K562 (cell line): ENCODE results near the gene LLPH. TPM values are rescaled to one million over a fixed set of nuclear protein-coding genes. Genes with fewer than 3 reads are reported as not detected.
A peak's percentile ranks its signal among the peaks of the same experiment; 100 is the strongest.

Experiments used
- ASH1L ChIP-seq: fragments of 450-650 bp; IDR thresholded peaks from 2 replicates; pipeline ENCODE4 v1.6.1; 2018; ENCODE audit warnings: borderline replicate concordance, mild to moderate bottlenecking, low read depth; ENCODE audit not compliant: partially characterized antibody
- CBFA2T2 ChIP-seq: fragments of 450-650 bp; conservative IDR thresholded peaks from 2 replicates; pipeline ENCODE4 v1.6.1; 2017; ENCODE audit warnings: mild to moderate bottlenecking
- PTRF ChIP-seq: fragments of 450-650 bp; IDR thresholded peaks from 2 replicates; pipeline ENCODE4 v1.6.1; 2016; ENCODE audit warnings: mild to moderate bottlenecking, missing genetic modification characterization, missing compliant biosample characterization
- TBP ChIP-seq: optimal IDR thresholded peaks from 2 replicates; pipeline ENCODE3; 2011; ENCODE audit warnings: low read depth, low read length, improper control_type of control experiment
- TCF3 ChIP-seq: sonication (generic); formaldehyde crosslinking; IDR thresholded peaks from 2 replicates; pipeline ENCODE4 v1.4.0; 2020; ENCODE audit warnings: mild to moderate bottlenecking, missing genetic modification reagents
- TEAD2 ChIP-seq: fragments of 450-650 bp; IDR thresholded peaks from 2 replicates; pipeline ENCODE4 v1.6.1; 2016; ENCODE audit warnings: missing genetic modification characterization, control low read depth, missing compliant biosample characterization
- USF2 ChIP-seq: sonication (generic); formaldehyde crosslinking; IDR thresholded peaks from 2 replicates; pipeline ENCODE4 v1.5.0; 2020; ENCODE audit warnings: missing genetic modification reagents
- YBX1 ChIP-seq: fragments of 450-650 bp; IDR thresholded peaks from 2 replicates; pipeline ENCODE4 v1.7.1; 2016; ENCODE audit warnings: mild to moderate bottlenecking
- ZNF3 ChIP-seq: fragments of 250-450 bp; sonication (Bioruptor Pico); IDR thresholded peaks from 2 replicates; pipeline ENCODE4 v1.5.0; 2021; ENCODE audit warnings: mild to moderate bottlenecking, moderate library complexity
- ZNF695 ChIP-seq: fragments of 450-650 bp; formaldehyde crosslinking; IDR thresholded peaks from 2 replicates; pipeline ENCODE4 v1.4.0; 2020; ENCODE audit warnings: mild to moderate bottlenecking, moderate library complexity
- polyA plus RNA-seq, 8 experiments: library from polyadenylated mRNA; depleted of rRNA in 4 of 8; stranded (reverse) in 5 of 8; unstranded in 3 of 8; fragments of >200 nt; fragmentation: Nextera tagmentation in 2 of 8; fragmentation: Illumina TruSeq in 1 of 8; extraction: Ambion mirVana in 2 of 8; extraction: Trizol in 1 of 8; gene quantifications; 2 replicates each; pipeline versions ENCODE4 v1.2.1 to v1.2.3, GENCODE V29; 2011 to 2014; ENCODE audit warnings: inconsistent platforms in 1 of 8, missing spikeins in 1 of 8
- total RNA-seq, 7 experiments: library from RNA; depleted of rRNA in 6 of 7; stranded (reverse); fragments of >200 nt in 6 of 7; fragmentation: Illumina TruSeq in 2 of 7; extraction: Trizol in 2 of 7; gene quantifications; 2 replicates each; pipeline versions ENCODE4 v1.2.1 to v1.2.3, GENCODE V29; 2011 to 2021; ENCODE audit warnings: low replicate concordance in 1 of 7
- TF ChIP-seq, protein P1 (sequence below): sonication (generic); formaldehyde crosslinking; IDR thresholded peaks from 2 replicates; pipeline ENCODE4 v1.8.0; 2022; ENCODE audit warnings: missing genetic modification reagents, mild to moderate bottlenecking, borderline replicate concordance
- TF ChIP-seq, protein P2 (sequence below): fragments of 450-650 bp; formaldehyde crosslinking; IDR thresholded peaks from 2 replicates; pipeline ENCODE4 v1.4.0; 2022; ENCODE audit warnings: missing genetic modification characterization
- TF ChIP-seq, protein P3 (sequence below): fragments of 200-600 bp; sonication (generic); IDR thresholded peaks from one replicate; pipeline ENCODE4 v1.6.1; 2012; ENCODE audit warnings: mild to moderate bottlenecking, low read depth, low read length, inconsistent platforms

The LLPH gene
- total and polyA plus RNA-seq, 9 of the 15 experiments (the other 6 are each of a cell fraction or from before 2014, with no cell fraction given) = 19.1 to 87.3 (median 59.6) TPM

DNA sequence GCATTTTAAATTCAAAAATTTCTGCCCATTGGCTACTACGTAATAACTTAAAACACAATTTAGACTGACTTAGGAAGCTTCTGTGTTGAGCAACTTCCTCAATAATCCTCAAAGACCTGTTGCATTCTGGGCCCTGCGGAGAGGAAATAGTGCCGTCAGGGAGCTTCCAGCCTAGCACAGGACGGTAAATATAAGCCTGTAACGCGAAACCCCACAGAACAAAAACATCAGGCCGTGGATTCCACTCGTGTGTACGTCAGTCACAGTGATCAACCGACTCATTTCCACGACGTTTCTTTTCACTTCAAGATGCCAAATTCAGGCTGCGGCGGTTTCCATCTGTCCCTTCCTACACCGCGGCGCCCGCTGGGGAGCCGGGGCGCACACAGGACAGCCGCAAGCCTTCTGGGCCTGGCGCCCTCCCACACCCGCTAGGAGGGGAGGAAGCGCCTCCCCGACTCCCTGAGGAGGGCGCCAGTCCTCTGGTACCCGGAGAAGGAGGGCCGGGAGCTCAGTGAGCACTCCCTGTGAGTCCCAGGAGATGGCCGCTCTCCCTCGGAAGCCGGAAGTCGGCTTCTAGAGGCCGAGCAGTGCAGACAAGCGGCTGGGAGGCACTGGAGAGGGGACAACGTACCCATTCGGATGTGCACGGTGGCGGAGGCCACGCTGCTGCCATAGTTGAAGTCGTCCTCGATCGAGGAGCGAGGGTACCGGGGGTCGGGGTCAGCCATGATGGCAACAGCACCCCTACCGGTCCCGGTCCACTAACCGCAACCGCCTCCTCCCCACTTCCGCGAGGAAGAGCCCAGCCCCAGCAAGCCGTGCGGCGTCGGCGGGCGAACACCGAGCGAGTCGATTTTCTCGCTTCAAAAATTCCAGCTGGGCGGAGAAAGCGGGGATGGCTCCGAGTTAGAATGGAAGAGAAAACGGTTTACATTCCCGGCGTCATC is 38.9 kb upstream of the LLPH start, which contains the start of gene TMBIM4 (continued):
- TF ChIP-seq USF2 (CRISPR knock-in tag) (no peak), PTRF (no peak), CBFA2T2 (no peak), TCF3 (no peak), ASH1L (peak; percentile 71), TEAD2 (peak; percentile 22; the same call in 1 of the 2 replicates), ZNF695 (CRISPR knock-in tag) (no peak), YBX1 (no peak), TBP (peak; percentile 86), ZNF3 (no peak)
- TF ChIP-seq, protein P1, sequence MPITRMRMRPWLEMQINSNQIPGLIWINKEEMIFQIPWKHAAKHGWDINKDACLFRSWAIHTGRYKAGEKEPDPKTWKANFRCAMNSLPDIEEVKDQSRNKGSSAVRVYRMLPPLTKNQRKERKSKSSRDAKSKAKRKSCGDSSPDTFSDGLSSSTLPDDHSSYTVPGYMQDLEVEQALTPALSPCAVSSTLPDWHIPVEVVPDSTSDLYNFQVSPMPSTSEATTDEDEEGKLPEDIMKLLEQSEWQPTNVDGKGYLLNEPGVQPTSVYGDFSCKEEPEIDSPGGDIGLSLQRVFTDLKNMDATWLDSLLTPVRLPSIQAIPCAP (CRISPR knock-in tag) = no peak
- TF ChIP-seq, protein P2, sequence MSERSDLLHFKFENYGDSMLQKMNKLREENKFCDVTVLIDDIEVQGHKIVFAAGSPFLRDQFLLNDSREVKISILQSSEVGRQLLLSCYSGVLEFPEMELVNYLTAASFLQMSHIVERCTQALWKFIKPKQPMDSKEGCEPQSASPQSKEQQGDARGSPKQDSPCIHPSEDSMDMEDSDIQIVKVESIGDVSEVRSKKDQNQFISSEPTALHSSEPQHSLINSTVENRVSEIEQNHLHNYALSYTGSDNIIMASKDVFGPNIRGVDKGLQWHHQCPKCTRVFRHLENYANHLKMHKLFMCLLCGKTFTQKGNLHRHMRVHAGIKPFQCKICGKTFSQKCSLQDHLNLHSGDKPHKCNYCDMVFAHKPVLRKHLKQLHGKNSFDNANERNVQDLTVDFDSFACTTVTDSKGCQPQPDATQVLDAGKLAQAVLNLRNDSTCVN (CRISPR knock-in tag) = no peak
- TF ChIP-seq, protein P3, sequence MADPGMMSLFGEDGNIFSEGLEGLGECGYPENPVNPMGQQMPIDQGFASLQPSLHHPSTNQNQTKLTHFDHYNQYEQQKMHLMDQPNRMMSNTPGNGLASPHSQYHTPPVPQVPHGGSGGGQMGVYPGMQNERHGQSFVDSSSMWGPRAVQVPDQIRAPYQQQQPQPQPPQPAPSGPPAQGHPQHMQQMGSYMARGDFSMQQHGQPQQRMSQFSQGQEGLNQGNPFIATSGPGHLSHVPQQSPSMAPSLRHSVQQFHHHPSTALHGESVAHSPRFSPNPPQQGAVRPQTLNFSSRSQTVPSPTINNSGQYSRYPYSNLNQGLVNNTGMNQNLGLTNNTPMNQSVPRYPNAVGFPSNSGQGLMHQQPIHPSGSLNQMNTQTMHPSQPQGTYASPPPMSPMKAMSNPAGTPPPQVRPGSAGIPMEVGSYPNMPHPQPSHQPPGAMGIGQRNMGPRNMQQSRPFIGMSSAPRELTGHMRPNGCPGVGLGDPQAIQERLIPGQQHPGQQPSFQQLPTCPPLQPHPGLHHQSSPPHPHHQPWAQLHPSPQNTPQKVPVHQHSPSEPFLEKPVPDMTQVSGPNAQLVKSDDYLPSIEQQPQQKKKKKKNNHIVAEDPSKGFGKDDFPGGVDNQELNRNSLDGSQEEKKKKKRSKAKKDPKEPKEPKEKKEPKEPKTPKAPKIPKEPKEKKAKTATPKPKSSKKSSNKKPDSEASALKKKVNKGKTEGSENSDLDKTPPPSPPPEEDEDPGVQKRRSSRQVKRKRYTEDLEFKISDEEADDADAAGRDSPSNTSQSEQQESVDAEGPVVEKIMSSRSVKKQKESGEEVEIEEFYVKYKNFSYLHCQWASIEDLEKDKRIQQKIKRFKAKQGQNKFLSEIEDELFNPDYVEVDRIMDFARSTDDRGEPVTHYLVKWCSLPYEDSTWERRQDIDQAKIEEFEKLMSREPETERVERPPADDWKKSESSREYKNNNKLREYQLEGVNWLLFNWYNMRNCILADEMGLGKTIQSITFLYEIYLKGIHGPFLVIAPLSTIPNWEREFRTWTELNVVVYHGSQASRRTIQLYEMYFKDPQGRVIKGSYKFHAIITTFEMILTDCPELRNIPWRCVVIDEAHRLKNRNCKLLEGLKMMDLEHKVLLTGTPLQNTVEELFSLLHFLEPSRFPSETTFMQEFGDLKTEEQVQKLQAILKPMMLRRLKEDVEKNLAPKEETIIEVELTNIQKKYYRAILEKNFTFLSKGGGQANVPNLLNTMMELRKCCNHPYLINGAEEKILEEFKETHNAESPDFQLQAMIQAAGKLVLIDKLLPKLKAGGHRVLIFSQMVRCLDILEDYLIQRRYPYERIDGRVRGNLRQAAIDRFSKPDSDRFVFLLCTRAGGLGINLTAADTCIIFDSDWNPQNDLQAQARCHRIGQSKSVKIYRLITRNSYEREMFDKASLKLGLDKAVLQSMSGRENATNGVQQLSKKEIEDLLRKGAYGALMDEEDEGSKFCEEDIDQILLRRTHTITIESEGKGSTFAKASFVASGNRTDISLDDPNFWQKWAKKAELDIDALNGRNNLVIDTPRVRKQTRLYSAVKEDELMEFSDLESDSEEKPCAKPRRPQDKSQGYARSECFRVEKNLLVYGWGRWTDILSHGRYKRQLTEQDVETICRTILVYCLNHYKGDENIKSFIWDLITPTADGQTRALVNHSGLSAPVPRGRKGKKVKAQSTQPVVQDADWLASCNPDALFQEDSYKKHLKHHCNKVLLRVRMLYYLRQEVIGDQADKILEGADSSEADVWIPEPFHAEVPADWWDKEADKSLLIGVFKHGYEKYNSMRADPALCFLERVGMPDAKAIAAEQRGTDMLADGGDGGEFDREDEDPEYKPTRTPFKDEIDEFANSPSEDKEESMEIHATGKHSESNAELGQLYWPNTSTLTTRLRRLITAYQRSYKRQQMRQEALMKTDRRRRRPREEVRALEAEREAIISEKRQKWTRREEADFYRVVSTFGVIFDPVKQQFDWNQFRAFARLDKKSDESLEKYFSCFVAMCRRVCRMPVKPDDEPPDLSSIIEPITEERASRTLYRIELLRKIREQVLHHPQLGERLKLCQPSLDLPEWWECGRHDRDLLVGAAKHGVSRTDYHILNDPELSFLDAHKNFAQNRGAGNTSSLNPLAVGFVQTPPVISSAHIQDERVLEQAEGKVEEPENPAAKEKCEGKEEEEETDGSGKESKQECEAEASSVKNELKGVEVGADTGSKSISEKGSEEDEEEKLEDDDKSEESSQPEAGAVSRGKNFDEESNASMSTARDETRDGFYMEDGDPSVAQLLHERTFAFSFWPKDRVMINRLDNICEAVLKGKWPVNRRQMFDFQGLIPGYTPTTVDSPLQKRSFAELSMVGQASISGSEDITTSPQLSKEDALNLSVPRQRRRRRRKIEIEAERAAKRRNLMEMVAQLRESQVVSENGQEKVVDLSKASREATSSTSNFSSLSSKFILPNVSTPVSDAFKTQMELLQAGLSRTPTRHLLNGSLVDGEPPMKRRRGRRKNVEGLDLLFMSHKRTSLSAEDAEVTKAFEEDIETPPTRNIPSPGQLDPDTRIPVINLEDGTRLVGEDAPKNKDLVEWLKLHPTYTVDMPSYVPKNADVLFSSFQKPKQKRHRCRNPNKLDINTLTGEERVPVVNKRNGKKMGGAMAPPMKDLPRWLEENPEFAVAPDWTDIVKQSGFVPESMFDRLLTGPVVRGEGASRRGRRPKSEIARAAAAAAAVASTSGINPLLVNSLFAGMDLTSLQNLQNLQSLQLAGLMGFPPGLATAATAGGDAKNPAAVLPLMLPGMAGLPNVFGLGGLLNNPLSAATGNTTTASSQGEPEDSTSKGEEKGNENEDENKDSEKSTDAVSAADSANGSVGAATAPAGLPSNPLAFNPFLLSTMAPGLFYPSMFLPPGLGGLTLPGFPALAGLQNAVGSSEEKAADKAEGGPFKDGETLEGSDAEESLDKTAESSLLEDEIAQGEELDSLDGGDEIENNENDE = no peak
